ENCODE measurements around the gene IFI27. TPM values are rescaled to one million over a fixed set of nuclear protein-coding genes. Genes with fewer than 3 reads are reported as not detected.
A peak's percentile ranks its signal among the peaks of the same experiment; 100 is the strongest.

IFI27 gene
- total and polyA plus RNA-seq, 2 donors from 2014 or later, result 143 to 356 TPM

DNA sequence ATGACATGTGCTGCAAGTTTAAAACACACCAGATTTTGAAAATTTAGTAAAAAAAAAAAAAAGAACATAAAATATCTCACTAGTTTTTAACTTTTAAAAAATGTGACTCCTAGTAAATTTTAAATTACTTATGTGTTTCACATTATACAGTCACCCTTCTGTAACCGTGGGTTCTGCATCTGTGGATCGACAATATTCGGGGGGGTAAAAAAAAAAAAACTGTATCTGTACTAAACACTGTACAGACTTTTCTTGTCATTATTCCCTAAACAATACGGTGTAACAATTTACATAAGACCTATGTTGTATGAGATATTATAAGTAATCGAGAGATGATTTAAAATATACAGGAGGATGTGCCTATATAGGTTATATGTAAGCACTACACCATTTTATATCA is 32.7 kb upstream of the IFI27 start:
- intact Hi-C loops (cut with DNase I), result no loop called here
- peaks cover 0 to 26% (median 22%) of the 10 kb centered on the region in 3 donors for H3K4me1 ChIP-seq (ENCODE audit: control insufficient read depth in 2 of 3, insufficient read depth in 2 of 3, low read depth in 1 of 3, low read length in 3 of 3)
- H3K27ac ChIP-seq (ENCODE audit: low read depth in 2 of 2, low read length in 2 of 2), result no peak overlapping the region
- H3K4me3 ChIP-seq (ENCODE audit: low read length in 3 of 3), result peak overlapping the region in 2 of 3 donors; percentile 97
- H3K9me3 ChIP-seq (ENCODE audit: control insufficient read depth in 2 of 3, insufficient read depth in 1 of 3, low read length in 3 of 3), result peaks cover 0 to 14% (median 0%) of the 10 kb centered on the region in 3 donors
- TF ChIP-seq, protein P1, sequence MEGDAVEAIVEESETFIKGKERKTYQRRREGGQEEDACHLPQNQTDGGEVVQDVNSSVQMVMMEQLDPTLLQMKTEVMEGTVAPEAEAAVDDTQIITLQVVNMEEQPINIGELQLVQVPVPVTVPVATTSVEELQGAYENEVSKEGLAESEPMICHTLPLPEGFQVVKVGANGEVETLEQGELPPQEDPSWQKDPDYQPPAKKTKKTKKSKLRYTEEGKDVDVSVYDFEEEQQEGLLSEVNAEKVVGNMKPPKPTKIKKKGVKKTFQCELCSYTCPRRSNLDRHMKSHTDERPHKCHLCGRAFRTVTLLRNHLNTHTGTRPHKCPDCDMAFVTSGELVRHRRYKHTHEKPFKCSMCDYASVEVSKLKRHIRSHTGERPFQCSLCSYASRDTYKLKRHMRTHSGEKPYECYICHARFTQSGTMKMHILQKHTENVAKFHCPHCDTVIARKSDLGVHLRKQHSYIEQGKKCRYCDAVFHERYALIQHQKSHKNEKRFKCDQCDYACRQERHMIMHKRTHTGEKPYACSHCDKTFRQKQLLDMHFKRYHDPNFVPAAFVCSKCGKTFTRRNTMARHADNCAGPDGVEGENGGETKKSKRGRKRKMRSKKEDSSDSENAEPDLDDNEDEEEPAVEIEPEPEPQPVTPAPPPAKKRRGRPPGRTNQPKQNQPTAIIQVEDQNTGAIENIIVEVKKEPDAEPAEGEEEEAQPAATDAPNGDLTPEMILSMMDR (IDR thresholded peaks at IDR 0.05; ENCODE audit: borderline replicate concordance, extremely low read depth, insufficient read depth), result no peak
- DNase-seq, result no peak
- H3K27me3 ChIP-seq (ENCODE audit: control insufficient read depth, insufficient read depth, low read length), result no peaks in the 10 kb centered on the region
- H3K36me3 ChIP-seq (ENCODE audit: control insufficient read depth in 2 of 3, insufficient read depth in 3 of 3, low read length in 3 of 3), result peaks cover 0 to 19% (median 6%) of the 10 kb centered on the region in 3 donors
- H3K9ac ChIP-seq (ENCODE audit: low read length in 3 of 3), result no peak overlapping the region
- no peak for FAIRE-seq

DNA sequence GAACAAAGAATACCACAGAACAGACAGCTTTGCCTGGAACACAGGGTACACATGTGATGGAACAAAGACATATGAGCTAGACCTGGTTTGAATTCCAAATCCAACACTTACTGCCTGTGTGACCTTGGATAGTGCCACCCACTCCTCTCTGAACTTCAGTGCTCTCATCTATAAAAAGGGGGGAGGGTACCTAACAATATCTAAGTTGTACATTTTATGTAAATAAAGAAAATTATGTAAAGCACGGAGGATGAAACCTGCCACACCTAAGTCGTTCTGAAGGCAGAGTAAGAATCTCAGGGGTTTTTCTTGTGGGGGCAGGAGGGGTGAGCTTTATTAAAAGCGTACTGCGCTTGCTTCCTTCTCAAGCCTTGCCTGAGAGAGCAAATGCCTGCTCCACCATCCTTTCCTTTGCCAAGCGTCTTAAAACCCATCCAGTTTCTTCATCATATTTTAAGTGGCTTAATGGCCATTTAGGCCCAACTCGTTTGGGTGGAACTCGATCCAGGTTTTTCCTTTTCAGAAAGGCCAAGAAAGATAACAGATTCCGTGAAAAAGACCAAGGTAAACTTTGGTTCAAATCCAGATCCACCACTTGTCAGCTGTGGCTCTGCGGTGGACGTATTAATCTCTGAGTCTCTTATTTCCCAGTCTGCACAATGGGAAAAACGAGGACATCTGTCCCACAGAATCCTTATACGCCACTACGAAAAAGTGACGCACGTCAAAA is 30.5 kb upstream of the IFI27 start:
- DNase-seq (peak in 2 of 5 donors; percentile 68 to 77), FAIRE-seq (no peak)
- intact Hi-C loops (cut with DNase I), result no loop called here
- Histone ChIP-seq H3K27ac (ENCODE audit: low read depth in 2 of 2, low read length in 2 of 2) (peak overlapping the region; percentile 88 to 90), H3K36me3 (ENCODE audit: control insufficient read depth in 2 of 3, insufficient read depth in 3 of 3, low read length in 3 of 3) (peaks cover 0 to 19% (median 6%) of the 10 kb centered on the region in 3 donors), H3K4me3 (ENCODE audit: low read length in 3 of 3) (peak overlapping the region; percentile 96 to 97 (median 97)), H3K9ac (ENCODE audit: low read length in 3 of 3) (peak overlapping the region; percentile 92 to 97 (median 97)), H3K27me3 (ENCODE audit: control insufficient read depth, insufficient read depth, low read length) (no peaks in the 10 kb centered on the region), H3K9me3 (ENCODE audit: control insufficient read depth in 2 of 3, insufficient read depth in 1 of 3, low read length in 3 of 3) (peaks cover 0 to 4% (median 0%) of the 10 kb centered on the region in 3 donors), H3K4me1 (ENCODE audit: control insufficient read depth in 2 of 3, insufficient read depth in 2 of 3, low read depth in 1 of 3, low read length in 3 of 3) (peaks cover 0 to 26% (median 22%) of the 10 kb centered on the region in 3 donors)
- TF ChIP-seq, protein P1 (IDR thresholded peaks at IDR 0.05; ENCODE audit: borderline replicate concordance, extremely low read depth, insufficient read depth), result no peak

DNA sequence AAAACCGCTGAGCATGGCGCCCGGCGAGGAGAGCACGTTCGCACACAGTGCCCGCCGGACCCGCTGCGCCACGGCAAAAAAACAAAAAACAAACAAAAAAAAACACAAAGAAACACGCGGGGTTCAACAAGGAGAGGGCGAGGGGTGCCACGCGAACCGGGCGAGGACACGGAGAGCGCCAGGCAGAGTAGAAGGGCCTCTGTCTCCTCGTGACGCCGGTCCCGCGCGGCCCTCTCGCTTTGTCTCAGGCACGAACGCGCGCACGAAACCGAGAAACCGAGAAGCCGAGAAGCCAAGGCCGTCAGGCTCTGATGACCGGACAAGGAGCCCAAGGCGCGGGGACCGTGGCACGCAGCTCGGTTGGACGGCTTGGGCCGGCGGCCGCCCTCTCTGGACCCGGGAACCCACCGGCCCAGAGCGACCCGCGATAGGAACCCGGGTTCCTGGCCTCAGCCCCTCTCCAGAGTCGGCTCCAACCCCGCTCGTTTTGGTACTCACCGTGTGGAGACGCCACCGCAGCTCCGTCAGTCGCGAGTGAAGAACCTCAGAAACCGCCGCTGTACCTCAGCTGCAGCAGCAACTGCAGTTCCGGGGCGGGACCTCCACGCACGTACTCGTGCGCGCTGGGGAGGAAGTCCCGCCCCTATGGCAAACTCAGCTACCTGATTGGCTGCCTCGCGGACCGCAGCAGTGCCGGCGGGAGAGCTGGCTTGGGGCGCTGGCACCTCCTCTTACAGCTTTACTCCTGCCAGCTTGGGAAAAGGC is 29.7 kb upstream of the IFI27 start, which contains the start of the genes DDX24 and IFI27L1:
TSS of gene DDX24 (minus strand) at position 582 of the 765 bp plus-strand sequence. CDS start 1,460 bp downstream, outside the sequence.
TSS of gene IFI27L1 (plus strand) at position 690 of the 765 bp plus-strand sequence. CDS start 15,628 bp downstream, outside the sequence.
- Histone ChIP-seq H3K27ac (ENCODE audit: low read depth in 2 of 2, low read length in 2 of 2) (peak within 1 kb of the TSS; percentile 88 to 90), H3K27me3 (ENCODE audit: control insufficient read depth, insufficient read depth, low read length) (no peaks in the 10 kb centered on the region), H3K36me3 (ENCODE audit: control insufficient read depth in 2 of 3, insufficient read depth in 3 of 3, low read length in 3 of 3) (peaks cover 0 to 19% (median 6%) of the 10 kb centered on the region in 3 donors), H3K9ac (ENCODE audit: low read length in 3 of 3) (peak within 1 kb of the TSS; percentile 92 to 97 (median 97)), H3K4me3 (ENCODE audit: low read length in 3 of 3) (peak within 1 kb of the TSS; percentile 96 to 97 (median 97)), H3K9me3 (ENCODE audit: control insufficient read depth in 2 of 3, insufficient read depth in 1 of 3, low read length in 3 of 3) (no peaks in the 10 kb centered on the region), H3K4me1 (ENCODE audit: control insufficient read depth in 2 of 3, insufficient read depth in 2 of 3, low read depth in 1 of 3, low read length in 3 of 3) (peaks cover 0 to 26% (median 22%) of the 10 kb centered on the region in 3 donors)
- DNase-seq (peak; percentile 97 to 98 (median 97)), FAIRE-seq (peak; percentile 50)
- TF ChIP-seq, protein P1 (IDR thresholded peaks at IDR 0.05; ENCODE audit: borderline replicate concordance, extremely low read depth, insufficient read depth), result no peak
- intact Hi-C loops (cut with DNase I), result no loop called here
